IMR-90 (cell line): ENCODE data around the gene ANO7. TPM values are rescaled to one million over a fixed set of nuclear protein-coding genes. Genes with fewer than 3 reads are reported as not detected.
A peak's percentile ranks its signal among the peaks of the same experiment; 100 is the strongest.

Source experiments
- ATAC-seq: fragments of 200-7000 bp; cut with Tn5 transposase; 2 replicates; pipeline ENCODE4 v1.9.1; 2020; ENCODE audit warnings: low read depth, mild to moderate bottlenecking, moderate library complexity
- BruUV-seq: library from RNA; stranded (reverse); fragments of 400-500 nt; replicated peaks from 2 replicates; lab custom pipeline; 2021; lab: Mats Ljungman, UMichigan
- CTCF ChIA-PET: fragments of 300-600 bp; formaldehyde crosslinking; extraction: SDS; loops from one replicate; lab custom pipeline; 2021; ENCODE audit warnings: antibody characterized with exemption; lab: Yijun Ruan, JAX
- POLR2A ChIA-PET: fragments of 300-600 bp; sonication (Branson Sonifier 250); formaldehyde crosslinking; loops from one replicate; lab custom pipeline; 2022; ENCODE audit warnings: antibody characterized with exemption; ENCODE audit not compliant: unreplicated experiment; lab: Charles Lee
- DNase-seq: peaks from one replicate; pipeline ENCODE4 v3.0.0; 2013
- H2AFZ ChIP-seq: replicated peaks from 2 replicates; pipeline ENCODE3; 2013; ENCODE audit warnings: low read length, mild to moderate bottlenecking; ENCODE audit not compliant: poor library complexity
- H2AK5ac ChIP-seq: 2 replicates; pipeline ENCODE4 v1.6.1; 2013; ENCODE audit warnings: low read depth, low read length, inconsistent platforms
- H2AK9ac ChIP-seq: replicated peaks from 2 replicates; pipeline ENCODE3; 2013; ENCODE audit warnings: mild to moderate bottlenecking, low read depth, low read length, moderate library complexity; ENCODE audit not compliant: poor library complexity
- H2BK120ac ChIP-seq: 2 replicates; pipeline ENCODE4 v1.6.1; 2013; ENCODE audit warnings: low read depth, low read length, inconsistent platforms
- H2BK15ac ChIP-seq: 3 replicates; pipeline ENCODE4 v1.6.1; 2013; ENCODE audit warnings: low read depth, low read length, inconsistent platforms
- H2BK20ac ChIP-seq: 2 replicates; pipeline ENCODE4 v1.6.1; 2013; ENCODE audit warnings: low read depth, mild to moderate bottlenecking, inconsistent platforms, low read length, moderate library complexity
- H2BK5ac ChIP-seq: 2 replicates; pipeline ENCODE4 v1.6.1; 2013; ENCODE audit warnings: mild to moderate bottlenecking, low read depth, low read length, inconsistent platforms; ENCODE audit not compliant: poor library complexity, severe bottlenecking
- H3K14ac ChIP-seq: replicated peaks from 2 replicates; pipeline ENCODE4 v1.6.1; 2013; ENCODE audit warnings: low read depth, low read length, inconsistent platforms
- H3K18ac ChIP-seq: 2 replicates; pipeline ENCODE4 v1.6.1; 2013; ENCODE audit warnings: low read depth, low read length, control low read depth
- H3K23ac ChIP-seq: 2 replicates; pipeline ENCODE4 v1.6.1; 2013; ENCODE audit warnings: low read depth, low read length, inconsistent platforms
- H3K27ac ChIP-seq: 2 replicates; pipeline ENCODE4 v1.5.1; 2013; ENCODE audit warnings: mild to moderate bottlenecking, control low read depth, low read length; ENCODE audit not compliant: insufficient read depth
- H3K27me3 ChIP-seq: 2 replicates; pipeline ENCODE4 v1.6.1; 2013; ENCODE audit warnings: low read length; ENCODE audit not compliant: control insufficient read depth, insufficient read depth
- H3K36me3 ChIP-seq: 2 replicates; pipeline ENCODE4 v1.6.1; 2013; ENCODE audit warnings: low read length, mixed read lengths; ENCODE audit not compliant: control insufficient read depth, insufficient read depth
- H3K4ac ChIP-seq: 2 replicates; pipeline ENCODE4 v1.6.1; 2013; ENCODE audit warnings: low read depth, low read length, inconsistent platforms
- H3K4me1 ChIP-seq: 2 replicates; pipeline ENCODE4 v1.6.1; 2013; ENCODE audit warnings: low read length, mixed read lengths; ENCODE audit not compliant: control insufficient read depth, insufficient read depth
- H3K4me2 ChIP-seq: 2 replicates; pipeline ENCODE4 v1.6.1; 2013; ENCODE audit warnings: low read depth, mild to moderate bottlenecking, control low read depth, low read length, moderate library complexity
- H3K4me3 ChIP-seq: 2 replicates; pipeline ENCODE4 v1.5.1; 2013; ENCODE audit warnings: low read depth, mild to moderate bottlenecking, control low read depth, low read length, moderate library complexity; ENCODE audit not compliant: insufficient read depth
- H3K56ac ChIP-seq: 2 replicates; pipeline ENCODE4 v1.6.1; 2013; ENCODE audit warnings: low read length, inconsistent platforms; ENCODE audit not compliant: insufficient read depth; ENCODE audit errors: extremely low read depth
- H3K79me1 ChIP-seq, 2 experiments: 2 replicates each; pipeline ENCODE4 v1.6.1; 2013; ENCODE audit warnings: low read length in 2 of 2, inconsistent platforms in 1 of 2, low read depth in 1 of 2
- H3K9ac ChIP-seq: 2 replicates; pipeline ENCODE4 v1.6.1; 2013; ENCODE audit warnings: low read depth, low read length, control low read depth
- H3K9me1 ChIP-seq: 2 replicates; pipeline ENCODE4 v1.6.1; 2013; ENCODE audit warnings: low read length, inconsistent platforms; ENCODE audit not compliant: insufficient read depth
- H3K9me3 ChIP-seq: 2 replicates; pipeline ENCODE4 v1.6.1; 2013; ENCODE audit warnings: low read length; ENCODE audit not compliant: control insufficient read depth, insufficient read depth
- H4K20me1 ChIP-seq: 2 replicates; pipeline ENCODE4 v1.6.1; 2013; ENCODE audit warnings: low read length, inconsistent platforms; ENCODE audit not compliant: insufficient read depth
- H4K5ac ChIP-seq: 2 replicates; pipeline ENCODE4 v1.6.1; 2013; ENCODE audit warnings: mild to moderate bottlenecking, low read depth, low read length, control low read depth
- H4K8ac ChIP-seq, 2 experiments: 2 replicates each; pipeline ENCODE4 v1.6.1; 2013; ENCODE audit warnings: low read depth in 2 of 2, low read length in 2 of 2, control low read depth in 1 of 2, inconsistent platforms in 1 of 2
- H4K91ac ChIP-seq: 2 replicates; pipeline ENCODE4 v1.6.1; 2013; ENCODE audit warnings: low read depth, low read length, inconsistent platforms; ENCODE audit not compliant: insufficient read depth
- BHLHE40 ChIP-seq: fragments of 150-350 bp; IDR thresholded peaks from 2 replicates; pipeline ENCODE4 v1.6.1; 2016; ENCODE audit warnings: mild to moderate bottlenecking, low read depth, low read length
- CEBPB ChIP-seq: IDR thresholded peaks from 2 replicates; pipeline ENCODE4 v1.6.1; 2012; ENCODE audit warnings: low read depth, low read length, improper control_type of control experiment
- ELK1 ChIP-seq: fragments of 150-350 bp; IDR thresholded peaks from 2 replicates; pipeline ENCODE4 v1.6.1; 2016; ENCODE audit warnings: low read depth, mild to moderate bottlenecking, low read length, moderate library complexity, borderline replicate concordance
- FOS ChIP-seq: fragments of 150-350 bp; IDR thresholded peaks from 2 replicates; pipeline ENCODE4 v1.6.1; 2016; ENCODE audit warnings: low read depth, low read length
- MXI1 ChIP-seq: IDR thresholded peaks from 2 replicates; pipeline ENCODE4 v1.6.1; 2012; ENCODE audit warnings: low read depth, mild to moderate bottlenecking, low read length, moderate library complexity, borderline replicate concordance
- POLR2A ChIP-seq: IDR thresholded peaks from 2 replicates; pipeline ENCODE4 v1.6.1; 2012; ENCODE audit warnings: mild to moderate bottlenecking, low read depth, low read length
- RAD21 ChIP-seq: IDR thresholded peaks from 2 replicates; pipeline ENCODE4 v1.6.1; 2012; ENCODE audit warnings: low read length, improper control_type of control experiment
- RCOR1 ChIP-seq: IDR thresholded peaks from 2 replicates; pipeline ENCODE4 v1.6.1; 2012; ENCODE audit warnings: mild to moderate bottlenecking, low read length, improper control_type of control experiment; ENCODE audit not compliant: insufficient replicate concordance
- RFX5 ChIP-seq: IDR thresholded peaks from 2 replicates; pipeline ENCODE4 v1.8.0; 2012; ENCODE audit warnings: low read depth, mild to moderate bottlenecking, low read length, moderate library complexity
- USF2 ChIP-seq: fragments of 150-350 bp; IDR thresholded peaks from 2 replicates; pipeline ENCODE4 v1.6.1; 2017; ENCODE audit warnings: mild to moderate bottlenecking, antibody characterized with exemption, low read length, low read depth
- WGBS, 2 experiments: methylation state at CpG; one replicate each; pipeline versions ENCODE4 v1.1.5 to v1.1.7; 2013; ENCODE audit warnings: missing lambda C conversion rate in 2 of 2; ENCODE audit not compliant: insufficient read length in 1 of 2; ENCODE audit errors: extremely low coverage in 2 of 2; 5-methylcytosine and 5-hydroxymethylcytosine counted together
- dilution Hi-C: fragments of 300-500 bp; cut with HindIII; formaldehyde crosslinking; loops from one replicate; pipeline ENCODE4 v1.14.3; 2018; ENCODE audit warnings: low sequenced_read_pairs; ENCODE audit not compliant: unreplicated experiment
- in situ Hi-C: fragments of 300-500 bp; cut with MboI; formaldehyde crosslinking; loops from 3 replicates; pipeline ENCODE4 v1.14.3; 2019; ENCODE audit warnings: low sequenced_read_pairs, inconsistent platforms, mixed read lengths
- intact Hi-C: fragments of 100-400 bp; cut with micrococcal nuclease; formaldehyde crosslinking; loops from 2 replicates; pipeline ENCODE4 v1.10.0; 2022
- polyA plus RNA-seq, 3 experiments: library from polyadenylated mRNA; depleted of rRNA; stranded (reverse); fragments of >200 nt; gene quantifications; 2 replicates each; pipeline ENCODE4 v1.2.3, GENCODE V29; 2012; ENCODE audit warnings: low replicate concordance in 1 of 3
- total RNA-seq: library from RNA; depleted of rRNA; stranded (reverse); fragments of >200 nt; gene quantifications from 2 replicates; pipeline ENCODE4 v1.2.3, GENCODE V29; 2012

Gene ANO7
- total and polyA plus RNA-seq, 2 of the 4 experiments (the other 2 are of a cell fraction), result 0.36 to 3.4 TPM

GRCh38 chr2:241199286-241199685 lies 10.8 kb downstream of the ANO7 start:
- Histone ChIP-seq H3K36me3 (no peaks in the 10 kb centered on the region), H4K5ac (no peak overlapping the region), H4K20me1 (no peaks in the 10 kb centered on the region), H3K4ac (no peak overlapping the region), H3K56ac (no peak overlapping the region), H3K18ac (no peak overlapping the region), H3K9me3 (no peaks in the 10 kb centered on the region), H3K27me3 (peaks cover 17% of the 10 kb centered on the region), H2AK5ac (no peak overlapping the region), H3K4me3 (no peak overlapping the region), H2BK15ac (no peak overlapping the region), H3K23ac (no peak overlapping the region), H3K4me2 (no peak overlapping the region), H2AK9ac (no peak overlapping the region), H3K27ac (no peak overlapping the region), H3K4me1 (no peaks in the 10 kb centered on the region), H2AFZ (peak overlapping the region; percentile 66), H3K9me1 (no peaks in the 10 kb centered on the region), H2BK20ac (no peak overlapping the region), H2BK120ac (no peak overlapping the region), H3K14ac (no peak overlapping the region), H4K8ac (no peak overlapping the region), H2BK5ac (no peak overlapping the region), H3K79me1 (no peaks in the 10 kb centered on the region), H4K91ac (no peak overlapping the region), H3K9ac (no peak overlapping the region)
- dilution Hi-C loops (no loop called here), intact Hi-C loops (no loop called here), in situ Hi-C loops (no loop called here)
- DNase-seq, result no peak
- TF ChIP-seq USF2, result no peak
- TF ChIP-seq POLR2A, result no peak
- no peak for TF ChIP-seq ELK1
- TF ChIP-seq BHLHE40, result no peak
- no peak for TF ChIP-seq MXI1
- no peak for TF ChIP-seq RAD21
- TF ChIP-seq RFX5, result no peak
- no peak for TF ChIP-seq FOS
- TF ChIP-seq CEBPB, result no peak
- TF ChIP-seq RCOR1, result no peak
- POLR2A ChIA-PET, result no interaction called here
- 47% methylated on average over 4 of the region's 16 CpGs; no CpG with 5 or more reads in 1 of the 2 experiments for WGBS, 2 experiments
- BruUV-seq, result no TSS peak
- ATAC-seq, result no peak
- CTCF ChIA-PET, result no interaction called here
